Stimulated activated CD8-positive, alpha-beta memory T cell treated with anti-CD3 and anti-CD28 coated beads, Interleukin-2, amount 100 ng/mL, for 48 hours (primary cell): ENCODE measurements around the gene C9orf50.
"Not testable (repeated sequence)": the region's sequence is repeated elsewhere in the genome, so short reads cannot be mapped to it uniquely, and the experiment has no call there.

Experiments used
- DNase-seq, 2 donors: peaks; one replicate each; pipeline ENCODE4 v3.0.0-alpha.2; 2020; ENCODE audit warnings: low read depth in 2 of 2

C9orf50 gene

GRCh38 chr9:129610473-129611306, 10.2 kb downstream of the C9orf50 start:
- peak; percentile 63 to 65 for DNase-seq

DNA sequence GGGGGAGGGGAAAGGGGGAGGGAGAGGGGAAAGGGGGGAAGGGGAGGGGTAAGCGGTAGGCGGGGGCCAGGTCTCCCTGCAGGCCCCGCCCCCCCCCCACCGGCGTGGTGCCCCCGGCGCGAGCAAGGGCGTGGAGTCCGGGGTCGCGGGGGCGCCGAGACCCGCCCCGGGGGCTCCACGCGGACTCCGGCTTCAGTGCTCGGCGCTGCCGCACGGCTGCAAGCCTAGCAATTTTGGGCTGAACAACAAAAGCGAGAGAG, 10.8 kb downstream of the C9orf50 start:
- no peak for DNase-seq

- no peak for DNase-seq
Observed at GRCh38 chr9:129609486-129610212, 11.3 kb downstream of the C9orf50 start.

DNA sequence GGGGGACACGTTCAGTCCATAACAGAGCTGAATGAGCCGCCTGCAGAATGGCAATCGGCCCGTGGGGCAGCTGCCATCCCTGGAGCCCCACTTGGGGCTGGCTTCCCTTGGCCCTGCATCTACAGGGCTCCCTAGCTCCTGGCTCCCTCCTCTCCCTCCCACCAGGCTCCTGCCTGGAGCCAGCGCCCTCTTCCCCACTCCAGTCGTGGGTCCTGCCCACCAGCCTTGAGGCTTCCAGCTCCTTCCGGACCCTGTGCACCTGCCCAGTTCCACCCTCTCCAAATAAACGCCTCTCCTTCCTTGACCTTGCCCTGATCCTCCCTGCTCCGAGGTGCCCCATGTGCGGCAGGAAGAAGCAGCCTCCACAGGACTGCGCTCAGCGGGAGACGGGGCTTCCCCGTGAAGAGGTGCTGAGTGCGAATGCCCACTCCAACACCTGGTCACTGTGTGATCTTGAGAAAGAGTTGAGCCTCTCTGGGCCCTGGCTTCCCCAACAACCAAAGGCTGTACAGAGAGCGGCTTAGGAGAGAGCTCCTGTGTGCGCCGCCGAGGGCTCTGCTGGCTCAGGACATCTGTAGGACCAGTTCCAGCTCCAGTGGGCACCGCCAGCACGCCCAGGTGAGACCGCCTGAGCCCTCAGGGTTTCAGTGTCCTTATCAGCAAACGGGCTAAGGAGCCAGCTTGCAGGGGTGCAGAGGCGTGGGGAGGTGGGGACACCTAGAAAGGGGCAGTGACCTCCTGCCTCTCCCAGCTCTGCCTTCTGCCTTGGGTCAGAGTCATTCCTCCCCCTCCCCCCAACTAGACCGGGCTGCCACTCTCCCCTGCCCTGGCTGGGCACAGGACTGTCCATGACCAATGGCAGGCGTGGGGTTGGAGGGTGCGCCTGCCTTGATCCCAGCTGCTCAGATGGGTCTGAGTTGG, 12.1 kb downstream of the C9orf50 start:
- DNase-seq: no peak

GRCh38 chr9:129607027-129607387, 13.9 kb downstream of the C9orf50 start:
- no peak for DNase-seq

DNA sequence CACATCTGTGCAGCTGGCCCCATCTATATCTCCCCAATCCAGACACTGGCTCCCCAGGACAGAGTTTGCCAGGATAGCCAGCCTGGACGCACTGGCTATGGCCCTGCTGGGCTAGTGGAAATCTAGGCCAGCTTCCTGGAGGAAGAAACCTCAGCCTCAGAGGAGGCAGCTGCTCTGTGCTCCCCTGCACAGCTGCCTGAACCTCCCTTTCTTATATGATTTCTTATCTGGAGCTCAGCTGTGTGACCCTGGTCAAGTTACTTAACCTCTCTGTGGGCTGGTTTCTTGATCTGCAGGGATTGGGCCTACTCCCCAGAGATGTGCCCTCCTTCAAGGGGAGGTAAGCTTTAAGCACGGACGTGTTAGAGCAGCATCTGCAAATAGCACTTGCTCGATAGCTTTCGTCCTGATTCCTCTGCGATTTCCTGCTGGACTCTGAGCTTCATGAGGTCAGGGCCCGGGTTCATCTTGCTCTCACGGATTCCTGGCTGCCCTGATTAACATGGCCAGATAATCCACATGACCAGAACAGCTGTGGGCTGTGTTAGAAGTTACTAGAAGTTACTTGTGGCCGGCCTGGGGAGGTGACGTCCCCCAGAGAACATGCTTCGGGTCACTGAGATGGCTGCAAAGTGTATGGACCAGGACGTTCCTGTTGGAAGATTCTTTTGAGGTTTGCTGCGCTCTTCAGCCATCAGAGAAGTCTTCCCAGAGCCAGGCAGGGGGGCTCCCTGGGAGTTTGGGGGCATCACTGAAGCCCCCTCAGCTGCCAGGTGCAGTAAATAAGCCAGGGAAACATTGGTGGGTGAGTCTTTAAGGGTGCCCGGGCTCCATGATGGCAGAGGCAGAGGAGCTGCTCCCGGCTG, 14.5 kb downstream of the C9orf50 start:
- no peak for DNase-seq

GRCh38 chr9:129604766-129605163, 16.1 kb downstream of the C9orf50 start:
- no peak for DNase-seq

DNA sequence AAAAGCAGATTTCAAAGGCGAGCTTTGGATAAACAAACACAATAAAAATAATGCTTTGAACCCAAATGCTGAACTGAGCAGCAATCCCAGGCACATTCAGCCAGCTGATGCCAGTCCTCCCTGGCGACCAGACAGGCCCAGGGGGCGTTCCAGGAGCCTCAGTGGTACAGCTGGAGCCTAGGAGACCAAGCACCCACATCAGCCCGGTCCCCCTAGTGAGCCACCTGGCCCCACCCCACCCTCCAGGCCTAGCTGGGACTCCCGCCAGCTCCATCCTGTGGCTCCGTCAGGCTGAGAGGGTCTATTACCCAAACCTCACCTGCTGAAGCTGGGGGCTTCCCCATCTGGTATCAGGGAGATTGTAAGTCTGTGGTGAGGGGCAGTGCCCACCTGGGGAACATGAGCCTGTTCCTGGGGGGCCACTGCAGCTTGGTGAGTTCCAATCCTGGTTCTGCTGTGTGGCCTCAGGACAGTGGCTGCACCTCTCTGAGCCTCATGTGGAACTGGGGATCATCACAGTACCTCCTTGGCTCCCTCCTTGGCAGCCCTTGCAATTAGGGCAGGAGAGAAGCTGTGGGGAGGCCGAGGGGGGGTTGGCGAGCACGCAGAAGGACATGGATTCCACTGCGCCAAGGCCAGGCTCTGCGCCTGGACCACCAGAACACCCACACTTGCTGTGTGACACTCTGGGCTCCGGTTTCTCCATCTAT, 16.7 kb downstream of the C9orf50 start:
- DNase-seq: no peak

GRCh38 chr9:129602598-129603415, 18.1 kb downstream of the C9orf50 start:
- DNase-seq: no peak

DNA sequence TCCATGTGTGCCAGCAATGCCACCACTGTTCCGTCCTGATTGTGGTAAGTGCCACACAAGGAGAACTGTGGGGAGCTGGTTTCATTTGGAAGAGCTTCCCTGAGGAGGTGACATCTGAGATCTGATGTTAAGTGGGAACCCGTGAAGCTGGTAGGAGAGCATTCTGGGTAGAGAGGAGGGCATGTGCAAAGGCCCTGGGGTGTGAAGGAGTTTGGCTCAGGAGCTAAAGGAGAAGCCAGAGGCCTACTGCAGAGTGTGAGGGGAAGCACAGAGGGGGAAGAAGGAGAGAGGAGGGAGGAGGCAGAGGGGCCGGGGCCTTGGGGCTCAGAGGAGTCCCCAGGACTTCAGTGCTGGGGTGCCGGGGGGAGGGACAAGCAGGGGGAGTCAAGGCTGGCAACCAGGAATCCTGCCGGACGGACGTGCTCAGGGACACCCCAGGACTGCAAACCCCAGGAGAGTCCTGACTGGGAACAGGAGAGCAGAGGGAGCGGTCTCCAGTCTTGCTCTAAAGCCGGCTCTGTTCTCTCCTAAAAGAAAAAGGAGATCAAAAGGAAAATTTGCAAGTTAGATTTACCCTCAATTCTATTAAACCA, 19.7 kb downstream of the C9orf50 start:
- DNase-seq: no peak

- DNase-seq: no peak
Observed at GRCh38 chr9:129598089-129598596, 22.8 kb downstream of the C9orf50 start.

DNA sequence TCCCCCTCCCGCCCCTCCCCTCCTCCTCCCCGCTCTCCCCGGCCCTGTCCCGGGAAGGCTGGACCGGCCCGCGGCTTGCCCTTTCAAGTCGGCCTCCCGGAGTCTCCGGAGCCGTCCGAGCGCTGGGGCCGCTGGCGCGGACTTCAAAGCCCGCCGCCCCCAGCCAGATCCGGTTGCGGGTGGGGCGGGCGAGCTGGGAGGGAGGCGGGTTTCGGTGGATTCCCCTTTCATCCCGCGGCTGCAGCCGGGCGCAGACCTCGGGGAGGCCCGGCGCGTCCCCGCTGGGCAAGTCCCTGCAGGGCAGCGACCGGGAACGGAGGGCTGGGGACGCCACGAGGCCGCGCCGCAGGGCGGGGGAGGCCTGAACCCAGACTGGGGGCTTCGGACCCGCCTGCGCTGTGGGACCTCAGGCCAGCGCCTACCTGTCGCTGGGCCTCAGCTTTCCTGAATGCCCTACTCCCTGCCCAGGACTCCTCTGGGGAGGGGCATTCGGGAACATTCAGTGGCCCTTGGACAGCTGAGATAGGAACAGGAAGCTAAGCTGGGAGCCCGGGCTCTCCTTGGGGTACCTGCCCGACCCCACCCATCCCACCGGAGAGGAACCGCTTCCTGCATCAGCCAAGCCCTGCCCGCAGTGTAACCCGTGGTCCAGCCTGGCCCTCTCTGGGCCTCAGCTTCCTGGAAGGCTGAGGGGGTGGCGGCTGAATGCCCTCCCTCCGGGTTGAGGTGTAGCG, 23.4 kb downstream of the C9orf50 start:
- no peak for DNase-seq

DNA sequence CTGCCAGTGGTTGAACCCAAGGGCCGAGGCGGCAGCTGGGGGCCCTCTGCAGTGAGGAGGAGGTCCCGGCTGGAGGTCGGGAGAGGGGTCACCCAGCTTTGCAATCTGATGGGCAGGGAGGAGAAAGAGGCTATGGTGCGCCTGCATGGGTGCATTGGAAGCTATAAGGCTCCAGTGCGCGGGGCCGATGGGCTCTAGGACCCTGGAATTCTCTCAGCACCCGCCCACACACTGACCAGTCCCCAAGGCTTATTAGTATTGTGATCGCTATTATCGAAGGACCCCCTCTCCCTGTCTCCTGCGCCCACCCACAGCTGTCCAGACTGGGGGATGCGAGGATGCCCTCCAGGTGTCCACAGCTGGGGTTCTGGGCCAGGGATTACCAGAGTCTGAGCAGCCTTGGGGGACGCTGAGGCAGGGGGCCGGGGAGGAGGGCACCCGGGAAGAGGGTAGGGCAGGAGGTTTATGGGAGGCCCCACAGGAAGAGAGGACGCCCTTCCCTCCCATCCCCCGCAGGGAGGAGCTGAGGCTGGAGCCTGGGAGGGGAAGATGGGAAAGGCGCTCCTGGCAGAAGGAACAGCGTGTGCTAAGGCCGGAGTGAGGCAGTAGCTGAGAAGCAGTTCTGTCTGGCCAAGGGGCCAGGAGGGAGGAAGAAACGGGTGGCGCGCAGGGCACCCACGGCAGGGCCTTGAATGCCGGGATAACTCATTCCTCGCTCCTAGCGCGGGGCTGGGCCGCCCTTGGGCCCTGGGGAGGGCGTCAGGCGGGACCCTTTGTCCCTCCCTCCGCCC, 24.2 kb downstream of the C9orf50 start:
- DNase-seq: no peak

DNA sequence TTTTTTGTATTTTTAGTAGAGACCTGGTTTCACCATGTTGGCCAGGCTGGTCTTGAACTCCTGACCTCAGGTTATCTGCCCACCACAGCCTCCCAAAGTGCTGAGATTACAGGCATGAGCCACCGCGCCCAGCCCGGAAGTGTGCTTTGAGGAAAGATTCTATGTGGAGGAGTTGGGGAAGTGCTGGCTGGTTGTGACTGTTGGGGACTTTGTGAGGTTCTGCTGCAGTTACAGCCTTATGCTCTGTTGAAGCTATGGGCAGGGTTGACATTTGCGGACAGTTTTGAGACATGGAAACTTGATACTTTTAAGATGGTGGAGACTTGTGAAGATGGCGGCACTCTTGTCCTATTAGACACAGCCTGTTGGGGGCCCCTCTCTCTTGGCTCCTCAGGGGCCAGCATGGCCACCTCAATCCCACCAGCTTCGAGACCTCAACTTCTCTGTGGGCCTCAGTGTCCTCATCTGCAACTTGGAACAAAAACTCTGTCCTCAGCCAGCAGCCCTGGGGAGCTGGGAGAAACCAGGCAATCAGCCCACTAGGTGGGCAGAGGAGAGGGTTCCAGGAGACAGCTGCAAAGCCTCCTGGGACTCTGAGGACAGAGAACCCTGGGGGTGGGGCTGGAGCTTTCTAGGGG, 24.9 kb downstream of the C9orf50 start:
- DNase-seq: no peak

DNA sequence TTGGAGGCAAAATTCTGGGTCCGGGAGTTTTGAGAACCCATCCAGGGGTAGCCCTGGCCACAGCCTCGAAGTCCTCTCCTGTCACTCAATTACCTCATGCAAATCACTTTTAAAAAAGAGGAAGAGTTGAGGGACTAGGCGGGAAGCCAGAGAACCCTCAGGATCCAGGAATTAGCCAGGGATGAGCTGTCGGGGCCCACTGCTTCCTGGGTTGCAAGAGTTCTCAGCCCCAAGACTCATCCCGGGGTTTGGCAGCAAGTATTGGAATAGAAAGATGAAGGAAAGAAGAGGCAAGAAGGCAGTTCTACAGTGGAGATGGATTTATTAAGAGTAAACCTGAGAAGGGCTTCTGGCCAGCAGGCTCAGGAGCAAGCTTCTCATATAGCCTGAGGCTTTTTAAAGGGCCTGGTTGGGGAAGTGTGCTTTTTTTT, 25.6 kb downstream of the C9orf50 start:
- no peak for DNase-seq

- no peak for DNase-seq
Observed at GRCh38 chr9:129594632-129595031, 26.3 kb downstream of the C9orf50 start.

DNA sequence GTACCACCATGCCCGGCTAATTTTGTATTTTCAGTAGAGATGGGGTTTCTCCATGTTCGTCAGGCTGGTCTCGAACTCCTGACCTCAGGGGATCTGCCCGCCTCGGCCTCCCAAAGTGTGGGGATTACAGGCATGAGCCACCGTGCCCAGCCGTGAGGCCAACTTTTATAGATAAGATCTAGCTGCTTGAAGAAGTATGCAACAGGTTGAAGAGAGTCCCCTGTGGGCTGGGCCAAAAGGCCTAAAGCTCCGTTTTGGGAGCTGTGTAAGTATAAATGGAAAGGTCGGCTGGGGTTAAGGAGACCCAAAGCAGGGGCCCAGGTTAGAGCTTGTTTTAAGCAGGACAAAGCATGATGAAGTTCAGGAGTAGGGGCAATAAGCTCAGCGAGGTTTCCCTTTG, 28.1 kb downstream of the C9orf50 start:
- not testable (repeated sequence) for DNase-seq
